HEK293T (cell line): Measurements from ENCODE around the gene SUMO2.

ENCODE experiments used
- FOXA1 ChIP-seq: fragments of 450-650 bp; IDR thresholded peaks from 2 replicates; pipeline ENCODE4 v1.6.1; 2016; ENCODE audit warnings: mild to moderate bottlenecking
- FOXK2 ChIP-seq: fragments of 450-650 bp; IDR thresholded peaks from 2 replicates; pipeline ENCODE4 v1.6.1; 2016; ENCODE audit warnings: mild to moderate bottlenecking
- FOXM1 ChIP-seq: fragments of 450-650 bp; IDR thresholded peaks from 2 replicates; pipeline ENCODE4 v1.6.1; 2017; ENCODE audit warnings: mild to moderate bottlenecking, borderline replicate concordance
- HDGF ChIP-seq: fragments of 450-650 bp; IDR thresholded peaks from 2 replicates; pipeline ENCODE4 v1.6.1; 2017; ENCODE audit warnings: antibody characterized with exemption, borderline replicate concordance
- LEF1 ChIP-seq: fragments of 450-650 bp; IDR thresholded peaks from 2 replicates; pipeline ENCODE4 v1.6.1; 2017; ENCODE audit warnings: mild to moderate bottlenecking, borderline replicate concordance
- PKNOX1 ChIP-seq: fragments of 450-650 bp; IDR thresholded peaks from 2 replicates; pipeline ENCODE4 v1.6.1; 2016
- SP1 ChIP-seq: fragments of 450-650 bp; IDR thresholded peaks from 2 replicates; pipeline ENCODE4 v1.6.1; 2017
- SUZ12 ChIP-seq: fragments of 450-650 bp; IDR thresholded peaks from 2 replicates; pipeline ENCODE4 v1.6.1; 2016; ENCODE audit warnings: mild to moderate bottlenecking
- TARDBP ChIP-seq: fragments of 450-650 bp; IDR thresholded peaks from 2 replicates; pipeline ENCODE4 v1.6.1; 2016
- ZNF384 ChIP-seq: fragments of 450-650 bp; IDR thresholded peaks from 2 replicates; pipeline ENCODE4 v1.6.1; 2016

DNA sequence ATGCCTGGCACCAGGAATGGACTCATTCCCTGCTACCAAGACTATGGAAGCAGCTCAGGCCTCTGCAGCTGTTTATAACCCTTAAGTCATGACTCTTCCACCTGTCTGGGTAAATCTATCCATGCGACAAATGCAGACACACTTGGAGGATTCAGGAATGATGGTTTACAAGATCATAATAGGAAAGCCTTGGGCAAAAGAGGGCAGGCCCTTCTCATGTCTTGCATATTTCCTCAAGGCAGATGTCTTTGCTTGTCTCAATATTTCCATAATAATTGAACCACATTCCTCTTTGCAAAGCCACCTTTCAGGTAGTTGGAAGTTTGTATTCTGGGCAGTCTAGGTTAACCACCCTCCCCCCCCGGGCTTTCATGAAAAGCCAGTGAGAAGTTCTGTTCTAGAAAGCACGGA lies 27.6 kb downstream of the SUMO2 start:
- TF ChIP-seq TARDBP, result no peak
- no peak for TF ChIP-seq SUZ12
- no peak for TF ChIP-seq FOXM1
- TF ChIP-seq PKNOX1, result no peak
- no peak for TF ChIP-seq SP1
- TF ChIP-seq FOXK2, result no peak
- no peak for TF ChIP-seq HDGF
- no peak for TF ChIP-seq LEF1
- no peak for TF ChIP-seq FOXA1
- no peak for TF ChIP-seq ZNF384
